Muscle of back (tissue), 13 donors: ENCODE results near the gene FNBP1. TPM values are rescaled to one million over a fixed set of nuclear protein-coding genes. Genes with fewer than 3 reads are reported as not detected.

ENCODE experiments used
- DNase-seq, 3 donors: peaks; one replicate each; pipeline versions ENCODE4 v3.0.0 to v3.0.0-alpha.2; 2013
- long read RNA-seq, 9 donors: transcript quantifications; one replicate each; lab custom pipeline, GENCODE V29; 2026
- polyA plus RNA-seq, 10 donors: library from polyadenylated mRNA; unstranded; fragments of 120-200 nt; gene quantifications; one replicate each; pipeline ENCODE4 v1.2.1, GENCODE V29; 2013; ENCODE audit not compliant: insufficient read length in 10 of 10

FNBP1 gene
- 10 to 100 TPM; 17.7 to 22.8 (median 21.2) TPM for polyA plus RNA-seq
- long read RNA-seq, donor 1, partial matches to known transcripts = 29 of 29 reads
- long read RNA-seq, donor 1, other reads (novel, unspliced or antisense) = 0 of 29 reads
- long read RNA-seq, donor 2, full-length matches to known transcripts = 1 of 1 reads
- long read RNA-seq, donor 2, partial matches to known transcripts = 0 of 1 reads
- long read RNA-seq, donor 2, other reads (novel, unspliced or antisense) = 0 of 1 reads
- long read RNA-seq, donor 3 = 0 reads
- long read RNA-seq, donor 4 = 0 reads
- long read RNA-seq, donor 5, partial matches to known transcripts = 8 of 8 reads
- long read RNA-seq, donor 5, other reads (novel, unspliced or antisense) = 0 of 8 reads
- long read RNA-seq, donor 6, partial matches to known transcripts = 15 of 15 reads
- long read RNA-seq, donor 6, other reads (novel, unspliced or antisense) = 0 of 15 reads
- long read RNA-seq, donor 7, full-length matches to known transcripts = 1 of 1 reads
- long read RNA-seq, donor 7, partial matches to known transcripts = 0 of 1 reads
- long read RNA-seq, donor 7, other reads (novel, unspliced or antisense) = 0 of 1 reads
- long read RNA-seq, donor 8 = 0 reads
- long read RNA-seq, donor 9 = 0 reads

DNA sequence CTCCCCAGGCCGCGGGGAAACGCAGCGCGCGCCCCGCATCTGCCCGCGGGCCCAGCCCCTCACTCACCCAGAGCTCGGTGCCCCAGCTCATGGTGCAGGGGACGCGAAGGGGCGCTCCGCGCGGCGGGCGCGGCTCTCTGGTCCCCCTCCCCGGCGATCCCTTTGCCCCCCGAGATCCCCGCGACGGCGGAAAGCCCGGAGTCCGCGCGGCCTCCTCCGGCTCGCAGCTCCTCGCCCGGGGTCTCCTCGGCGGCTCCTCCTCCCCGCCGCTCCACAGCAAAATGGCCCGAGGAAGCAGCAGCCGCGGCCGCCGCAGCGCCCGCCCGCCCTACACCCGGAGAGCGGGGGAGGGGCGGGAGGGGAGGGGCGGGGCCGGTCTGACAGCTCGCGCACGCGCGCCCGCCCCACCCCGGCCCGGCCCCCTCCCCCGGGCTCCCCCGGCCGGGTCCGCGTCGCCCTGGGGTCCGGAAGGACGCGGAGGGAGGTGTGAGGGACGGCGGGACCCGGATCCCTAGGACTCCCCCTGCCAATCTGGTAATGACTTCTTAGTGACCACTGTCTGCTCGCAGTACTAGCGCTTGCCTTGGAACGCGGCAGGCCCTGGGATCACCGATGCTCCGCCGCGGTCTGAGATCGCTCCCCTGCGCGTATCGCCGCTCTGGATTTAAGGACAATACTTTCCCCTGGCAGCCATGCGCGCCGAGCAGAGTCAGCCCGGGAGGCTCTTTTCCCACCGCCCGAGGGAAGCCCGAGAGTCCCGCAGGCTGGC is at the start of gene FNBP1:
Gene FNBP1 (minus strand): TSS at position 305 of the 769 bp plus-strand sequence. CDS start 214 bp downstream, at position 91.
- DNase-seq = peak; percentile 78 to 94 (median 86)

DNA sequence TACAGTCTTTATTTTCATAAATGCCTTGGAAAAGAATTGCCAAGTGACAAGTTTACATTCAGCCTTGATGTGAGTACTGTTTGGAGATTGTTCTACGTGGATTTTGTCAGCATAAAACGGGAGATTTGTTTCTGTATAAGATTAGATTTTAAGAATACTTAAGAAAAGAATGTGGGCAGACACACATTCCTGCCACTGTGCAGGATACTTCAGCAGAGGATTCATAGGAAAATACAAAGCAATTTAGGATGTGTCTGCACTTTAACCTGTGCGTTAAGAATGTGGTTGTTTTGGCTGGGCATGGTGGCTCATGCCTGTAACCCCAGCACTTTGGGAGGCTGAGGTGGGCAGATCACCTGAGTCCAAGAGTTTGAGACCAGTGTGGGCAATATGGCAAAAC is 47.9 kb upstream of the FNBP1 start:
- no peak for DNase-seq

- no peak for DNase-seq
Observed at GRCh38 chr9:130089141-130089540, 46.2 kb upstream of the FNBP1 start.

DNA sequence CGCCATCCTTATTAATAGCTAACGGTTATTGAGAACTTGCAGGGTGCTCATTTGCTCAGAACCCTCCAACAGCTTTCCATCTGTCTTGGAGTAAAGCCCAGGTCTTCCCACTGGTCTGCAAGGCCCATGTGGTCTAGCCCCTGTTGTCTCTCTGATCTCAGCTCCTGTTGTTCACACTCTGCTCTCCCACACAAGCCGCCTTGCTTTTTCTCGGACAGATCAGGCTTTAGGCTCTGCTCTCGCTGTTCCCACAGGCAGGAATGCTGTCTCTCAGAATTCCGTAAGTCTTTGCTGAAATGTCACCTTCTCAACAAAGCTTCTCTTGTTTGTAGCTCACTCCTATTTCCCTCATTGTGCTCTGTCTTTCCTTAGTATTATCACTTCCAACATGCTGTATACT is 45.1 kb upstream of the FNBP1 start:
- no peak for DNase-seq

DNA sequence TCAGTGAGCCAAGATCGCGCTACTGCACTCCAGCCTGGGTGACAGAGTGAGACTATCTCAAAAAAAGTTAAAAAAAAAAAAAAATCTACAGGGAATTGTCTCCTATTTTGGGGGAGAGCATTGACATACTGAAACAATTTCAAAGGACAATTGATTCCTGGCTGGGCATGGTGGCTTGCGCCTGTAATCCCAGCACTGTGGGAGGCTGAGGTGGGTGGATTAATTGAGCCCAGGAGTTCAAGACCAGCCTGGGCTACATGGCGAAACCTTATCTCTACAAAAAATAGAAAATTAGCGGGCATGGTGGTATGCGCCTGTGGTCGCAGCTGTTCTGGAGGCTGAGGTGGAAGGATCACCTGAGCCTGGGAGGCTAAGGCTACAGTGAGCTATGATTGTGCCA is 41.3 kb upstream of the FNBP1 start:
- no peak for DNase-seq

- no peak for DNase-seq
Observed at GRCh38 chr9:130078547-130078946, 35.6 kb upstream of the FNBP1 start.

DNA sequence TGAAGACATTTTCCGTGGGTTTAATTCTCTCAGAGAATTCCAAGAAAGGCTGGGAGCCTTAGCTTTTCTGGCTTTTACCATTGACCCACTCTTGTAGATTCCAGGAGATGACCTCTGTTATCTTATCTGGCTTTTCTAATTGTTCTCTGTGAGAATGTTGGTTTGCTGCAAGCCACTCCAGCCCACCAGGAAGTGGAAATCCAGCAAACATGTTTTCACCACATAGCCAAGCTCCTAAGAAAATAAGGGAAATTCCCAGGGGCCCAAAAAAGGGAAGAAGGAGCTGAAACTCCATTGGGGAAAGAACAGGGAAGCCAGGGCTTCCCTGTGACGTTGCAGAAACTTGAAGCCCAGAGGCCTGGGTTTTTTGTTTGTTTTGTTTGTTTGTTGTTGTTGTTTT is 30.4 kb upstream of the FNBP1 start:
- DNase-seq = peak in 1 of 3 donors; percentile 19

GRCh38 chr9:130072515-130073235 is 29.7 kb upstream of the FNBP1 start:
- no peak for DNase-seq

DNA sequence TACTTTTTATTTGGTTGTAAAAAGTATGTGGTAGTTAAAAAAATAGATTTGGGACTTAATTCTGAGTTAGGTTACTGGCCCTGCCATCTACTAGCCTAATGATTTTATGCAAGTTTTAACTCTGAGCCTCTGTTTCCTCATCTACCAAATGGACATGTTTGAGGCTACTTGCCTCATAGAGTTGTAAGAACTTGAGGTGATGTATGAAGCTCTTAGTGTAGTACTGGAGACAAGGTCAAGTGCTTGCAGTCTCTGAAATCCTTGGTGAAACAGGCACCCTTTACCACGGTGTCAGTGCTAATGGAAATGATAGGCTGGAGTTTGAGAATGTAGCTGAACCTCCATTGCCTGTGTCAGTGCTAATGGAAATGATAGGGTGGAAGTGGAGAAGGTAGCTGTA is 26.1 kb upstream of the FNBP1 start:
- no peak for DNase-seq

DNA sequence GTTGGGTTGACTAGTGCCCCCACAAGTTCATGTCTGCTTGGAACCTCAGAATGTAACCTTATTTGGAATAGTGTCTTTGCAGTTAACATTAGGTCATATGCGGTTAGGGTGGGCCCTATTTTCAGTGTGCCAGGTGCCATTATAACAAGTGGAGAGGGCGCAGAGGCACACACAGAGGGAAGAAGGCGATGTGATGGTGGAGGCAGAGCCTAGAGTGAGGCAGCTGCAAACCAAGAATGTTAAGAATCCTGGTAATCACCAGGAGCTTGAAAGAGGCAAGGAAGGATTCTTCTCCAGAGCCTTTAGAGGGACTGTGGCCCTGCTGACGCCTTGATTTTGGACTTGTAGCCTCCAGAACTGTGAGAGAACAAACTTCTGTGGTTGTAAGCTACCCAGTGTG is 21.6 kb upstream of the FNBP1 start:
- DNase-seq = no peak

DNA sequence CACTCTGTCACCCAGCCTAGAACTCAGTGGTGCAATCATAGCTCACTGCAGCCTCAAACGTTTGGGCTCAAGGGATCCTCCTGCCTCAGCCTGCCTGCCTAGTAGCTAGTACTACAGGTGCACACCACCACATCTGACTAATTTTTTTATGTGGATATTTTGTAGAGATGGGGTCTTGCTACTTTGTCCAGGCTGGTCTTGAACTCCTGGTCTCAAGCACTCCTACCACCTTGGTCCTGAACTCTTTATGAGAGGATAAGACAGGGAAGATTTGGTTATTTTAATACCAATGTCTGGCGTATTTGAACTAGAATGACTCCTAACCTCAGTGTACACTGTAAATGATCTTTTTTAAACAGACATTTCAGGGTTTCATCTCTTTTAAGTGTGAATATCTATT is 19.8 kb upstream of the FNBP1 start:
- DNase-seq = no peak

- no peak for DNase-seq
Observed at GRCh38 chr9:130060296-130060695, 17.3 kb upstream of the FNBP1 start.

DNA sequence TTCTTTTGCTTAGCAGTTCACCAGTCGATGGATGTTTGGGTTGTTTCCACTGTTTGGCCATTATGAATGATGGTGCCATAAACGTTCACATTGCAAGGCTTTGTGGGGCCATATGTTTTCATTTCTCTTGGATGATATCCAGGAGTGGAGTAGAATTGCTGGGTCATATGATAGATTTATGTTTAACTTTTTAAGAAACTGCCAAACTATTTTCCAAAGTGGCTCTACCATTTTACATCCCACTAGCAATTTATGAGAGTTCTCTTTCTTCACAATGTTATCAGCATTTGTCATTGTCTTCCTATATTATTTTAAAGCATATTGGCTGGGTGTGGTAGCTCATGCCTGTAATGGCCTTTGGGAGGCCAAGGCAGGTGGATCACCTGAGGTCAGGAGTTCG is 15.9 kb upstream of the FNBP1 start:
- DNase-seq = no peak

- DNase-seq = no peak
Observed at GRCh38 chr9:130058154-130058553, 15.2 kb upstream of the FNBP1 start.

GRCh38 chr9:130054820-130055219 is 11.8 kb upstream of the FNBP1 start:
- no peak for DNase-seq

GRCh38 chr9:130054325-130054786 is 11.4 kb upstream of the FNBP1 start:
- DNase-seq = peak in 1 of 3 donors; percentile 26

DNA sequence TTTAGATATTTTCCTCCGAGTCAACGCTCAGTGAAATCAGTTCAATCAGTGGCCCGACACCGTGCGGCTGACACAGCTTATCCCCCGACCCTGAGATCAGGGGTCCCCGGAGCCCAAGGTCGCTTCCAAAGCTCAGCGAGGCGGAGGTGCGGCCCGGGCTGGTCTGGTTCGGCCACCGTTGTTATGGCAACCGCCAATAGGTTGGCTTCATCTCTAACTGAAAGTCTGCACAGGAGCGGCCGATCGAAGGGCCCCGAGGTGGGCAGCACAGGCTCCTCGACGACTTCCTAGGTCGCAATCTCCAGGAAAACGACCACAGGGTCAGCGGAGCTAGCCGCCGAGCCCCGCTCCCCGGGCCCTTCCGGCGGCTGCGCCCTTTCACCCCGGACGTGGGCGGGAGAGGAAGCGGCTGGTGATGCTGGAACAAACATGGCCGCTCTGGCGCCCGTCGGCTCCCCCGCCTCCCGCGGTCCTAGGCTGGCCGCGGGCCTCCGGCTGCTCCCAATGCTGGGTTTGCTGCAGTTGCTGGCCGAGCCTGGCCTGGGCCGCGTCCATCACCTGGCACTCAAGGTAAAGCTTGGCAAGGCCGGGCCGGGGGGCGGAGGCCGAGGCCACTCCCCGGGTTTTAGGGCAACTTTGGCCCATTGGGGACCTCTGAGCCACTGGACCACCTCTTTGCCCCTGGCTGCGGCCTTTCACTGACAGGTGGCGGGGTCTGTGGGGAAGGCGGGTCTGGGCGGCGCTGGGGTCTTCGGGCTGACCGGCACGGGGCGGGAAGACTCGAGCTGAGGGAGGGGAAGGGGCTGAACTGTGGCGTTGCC is 10.7 kb upstream of the FNBP1 start, which contains the start of gene GPR107:
Gene GPR107 (plus strand): TSS at position 403 of the 821 bp plus-strand sequence. CDS start 27 bp downstream, at position 430.
- peak; percentile 76 to 94 (median 82) for DNase-seq

GRCh38 chr9:130053109-130053503 is 10.1 kb upstream of the FNBP1 start:
- DNase-seq = no peak

GRCh38 chr9:130051855-130052254 is 8.9 kb upstream of the FNBP1 start:
- no peak for DNase-seq

DNA sequence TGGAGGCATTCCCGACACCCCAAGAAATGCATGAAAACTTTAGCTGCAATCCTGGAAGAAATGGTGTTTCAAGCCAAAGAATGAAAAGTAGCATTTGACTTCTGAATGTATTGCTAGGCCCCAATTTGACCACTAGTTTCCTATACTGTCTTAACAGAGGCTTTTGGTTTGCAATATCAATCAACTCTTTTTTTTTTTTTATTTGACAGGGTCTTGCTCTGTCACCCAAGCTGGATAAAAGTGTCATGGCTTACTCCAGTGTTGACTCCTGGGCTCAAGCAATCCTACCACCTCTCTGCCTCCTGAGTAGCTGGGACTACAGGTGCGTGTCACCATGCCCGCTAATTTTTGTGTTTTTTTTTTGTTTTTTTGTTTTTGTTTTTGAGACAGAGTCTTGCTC is 7.5 kb upstream of the FNBP1 start:
- no peak for DNase-seq
